HPDE6-E6E7 (cell line): ENCODE data around the gene SECISBP2.
A peak's percentile ranks its signal among the peaks of the same experiment; 100 is the strongest.
"Not testable (repeated sequence)": the region's sequence is repeated elsewhere in the genome, so short reads cannot be mapped to it uniquely, and the experiment has no call there.

Experiments
- DNase-seq: peaks from one replicate; pipeline ENCODE4 v3.0.0; 2011; ENCODE audit warnings: missing footprints; ENCODE audit errors: extremely low spot score

SECISBP2 gene

DNA sequence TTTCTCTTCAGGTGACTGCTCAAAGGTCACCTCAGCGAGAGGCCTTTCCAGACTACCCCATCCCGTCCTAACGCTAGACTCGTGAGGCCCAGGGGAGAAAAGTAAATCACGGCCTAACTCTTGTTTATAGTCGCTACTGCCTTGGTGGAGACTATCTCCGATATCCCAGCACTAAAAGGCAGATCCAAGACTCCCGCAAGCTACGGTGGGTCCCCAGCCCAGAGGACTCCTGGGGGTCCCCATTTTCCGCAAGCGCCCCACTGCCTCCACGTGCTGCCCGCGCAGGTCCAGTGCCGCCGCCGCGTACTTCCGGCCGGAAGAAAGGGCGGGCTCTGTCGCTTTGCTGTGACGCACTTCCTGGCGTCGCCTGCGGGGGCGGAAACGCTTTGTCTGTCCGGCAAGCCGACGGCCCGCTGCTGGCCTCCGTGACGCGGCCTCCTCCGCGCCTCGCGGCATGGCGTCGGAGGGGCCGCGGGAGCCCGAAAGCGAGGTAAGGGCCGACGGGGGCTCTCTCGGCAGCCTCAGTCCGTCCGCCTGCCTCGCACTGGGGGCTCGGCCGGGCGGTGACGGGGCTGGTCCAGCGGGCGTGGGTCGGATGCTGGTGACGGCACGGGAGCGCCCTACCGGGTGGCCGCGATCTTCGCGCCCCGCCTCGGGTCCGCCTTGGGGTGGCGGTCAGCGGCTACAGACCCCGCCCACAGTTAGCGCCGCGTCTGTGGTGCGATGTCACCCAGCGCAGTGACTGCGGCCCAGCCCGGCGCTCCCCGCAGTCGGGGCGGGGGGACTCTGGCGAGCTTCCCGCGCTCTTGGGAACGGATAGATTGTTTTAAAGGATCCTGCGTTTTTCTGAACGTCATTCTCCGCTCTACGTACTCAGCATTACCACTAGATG, at the start of gene SECISBP2:
SECISBP2 (plus strand) TSS at position 378 of the 892 bp plus-strand sequence; CDS start at position 455, 77 bp downstream.
- peak; percentile 79 for DNase-seq

DNA sequence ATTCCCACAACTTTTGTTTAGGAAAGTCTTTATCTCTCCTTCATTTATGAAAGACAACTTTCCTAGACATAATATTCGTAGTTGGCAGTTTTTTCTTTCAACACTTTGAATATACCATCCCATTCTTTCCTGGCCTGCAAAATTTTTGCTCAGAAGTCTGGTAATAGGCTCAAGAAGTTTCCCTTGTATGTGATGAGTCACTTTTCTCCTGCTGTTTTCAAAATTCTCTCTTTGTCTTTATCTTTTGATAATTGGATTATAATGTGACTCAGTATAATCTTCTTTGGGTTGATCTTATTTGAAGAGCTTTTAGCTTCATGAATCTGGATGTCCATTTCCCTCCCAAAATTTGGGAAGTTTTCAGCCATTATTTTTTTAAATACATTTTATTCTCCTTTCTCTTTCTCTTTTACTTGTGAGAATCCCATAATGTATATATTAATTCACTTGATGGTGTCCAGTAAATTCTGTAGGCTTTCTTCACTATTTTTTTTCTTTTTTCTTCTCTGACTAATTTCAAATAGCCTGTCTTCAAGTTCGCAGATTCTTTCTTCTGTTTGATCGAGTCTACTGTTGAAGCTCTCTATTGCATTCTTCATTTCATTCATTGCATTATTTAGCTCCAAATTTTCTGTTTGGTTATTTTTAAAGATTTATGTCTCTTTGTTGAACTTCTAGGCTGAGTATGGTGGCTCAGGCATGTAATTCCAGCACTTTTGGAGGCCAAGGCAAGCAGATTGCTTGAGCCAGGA, 44.6 kb upstream of the SECISBP2 start:
- no peak for DNase-seq

DNA sequence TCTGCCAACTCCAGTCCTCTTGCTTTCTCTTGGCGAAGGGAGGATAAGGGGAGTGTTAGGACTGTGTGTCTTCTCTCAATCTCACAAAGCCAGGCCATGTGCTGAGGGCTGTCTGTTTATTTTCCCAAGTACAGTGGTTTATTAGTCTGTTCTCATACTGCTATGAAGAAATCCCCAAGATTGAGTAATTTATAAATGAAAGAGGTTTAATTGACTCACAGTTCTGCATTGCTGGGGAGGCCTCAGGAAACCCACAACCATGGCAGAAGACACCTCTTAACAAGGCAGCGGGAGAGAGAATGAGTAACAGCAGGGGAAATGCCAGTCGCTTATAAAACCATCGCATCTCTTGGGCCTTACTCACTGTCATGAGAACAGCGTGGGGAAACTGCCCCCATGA, 43.5 kb upstream of the SECISBP2 start:
- no peak for DNase-seq

- not testable (repeated sequence) for DNase-seq
These were observed 42.3 kb upstream of the SECISBP2 start for GRCh38 chr9:89276040-89276439.

- DNase-seq: no peak
These were observed 41.3 kb upstream of the SECISBP2 start for GRCh38 chr9:89277043-89277442.

GRCh38 chr9:89277454-89277853, 40.8 kb upstream of the SECISBP2 start:
- peak; percentile 19 for DNase-seq

GRCh38 chr9:89278551-89278950, 39.7 kb upstream of the SECISBP2 start:
- DNase-seq: no peak

- DNase-seq: peak; percentile 16
These were observed 39.1 kb upstream of the SECISBP2 start for GRCh38 chr9:89278997-89279739.

DNA sequence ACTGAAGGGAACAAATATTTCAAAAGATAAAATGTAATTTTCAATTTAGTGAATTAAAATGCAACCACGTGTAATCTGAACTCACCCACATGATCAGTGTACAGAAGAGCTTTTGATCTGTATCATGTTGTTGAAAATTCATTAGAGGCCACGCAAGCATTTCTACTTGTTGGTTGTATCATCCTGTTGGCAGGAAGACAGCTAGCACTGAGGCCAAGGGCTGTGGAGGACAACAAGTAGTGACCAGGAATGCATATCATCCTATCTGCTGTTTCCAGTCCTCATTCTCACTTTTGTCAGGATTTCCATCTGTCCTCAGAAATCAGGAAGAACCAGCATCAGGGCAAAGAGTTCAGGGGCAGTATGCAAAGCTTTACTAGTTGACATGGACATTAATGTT, 37.2 kb upstream of the SECISBP2 start:
- no peak for DNase-seq

DNA sequence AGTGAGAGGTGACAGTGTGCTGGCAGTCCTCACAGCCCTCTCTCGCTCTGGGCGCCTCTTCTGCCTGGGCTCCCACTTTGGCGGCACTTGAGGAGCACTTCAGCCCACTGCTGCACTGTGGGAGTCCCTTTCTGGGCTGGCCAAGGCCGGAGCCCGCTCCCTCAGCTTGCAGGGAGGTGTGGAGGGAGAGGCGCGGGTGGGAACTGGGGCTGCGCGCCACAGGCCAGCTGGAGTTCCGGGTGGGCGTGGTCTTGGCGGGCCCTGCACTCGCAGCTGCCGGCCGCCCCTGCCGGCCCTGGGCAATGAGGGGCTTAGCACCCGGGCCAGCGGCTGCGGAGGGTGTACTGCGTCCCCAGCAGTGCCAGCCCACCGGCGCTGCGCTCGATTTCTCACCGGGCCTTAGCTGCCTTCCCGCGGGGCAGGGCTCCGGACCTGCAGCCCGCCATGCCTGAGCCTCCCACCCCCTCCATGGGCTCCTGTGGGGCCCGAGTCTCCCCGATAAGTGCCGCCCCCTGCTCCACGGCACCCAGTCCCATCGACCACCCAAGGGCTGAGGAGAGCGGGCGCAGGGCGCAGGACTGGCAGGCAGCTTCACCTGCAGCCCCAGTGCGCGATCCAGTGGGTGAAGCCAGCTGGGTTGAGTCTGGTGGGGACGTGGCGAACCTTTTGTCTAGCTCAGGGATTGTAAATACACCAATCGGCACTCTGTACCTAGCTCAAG, 35.9 kb upstream of the SECISBP2 start:
- DNase-seq: not testable (repeated sequence)

GRCh38 chr9:89284076-89284475, 34.2 kb upstream of the SECISBP2 start:
- DNase-seq: no peak

GRCh38 chr9:89291741-89292140, 26.6 kb upstream of the SECISBP2 start:
- DNase-seq: no peak

DNA sequence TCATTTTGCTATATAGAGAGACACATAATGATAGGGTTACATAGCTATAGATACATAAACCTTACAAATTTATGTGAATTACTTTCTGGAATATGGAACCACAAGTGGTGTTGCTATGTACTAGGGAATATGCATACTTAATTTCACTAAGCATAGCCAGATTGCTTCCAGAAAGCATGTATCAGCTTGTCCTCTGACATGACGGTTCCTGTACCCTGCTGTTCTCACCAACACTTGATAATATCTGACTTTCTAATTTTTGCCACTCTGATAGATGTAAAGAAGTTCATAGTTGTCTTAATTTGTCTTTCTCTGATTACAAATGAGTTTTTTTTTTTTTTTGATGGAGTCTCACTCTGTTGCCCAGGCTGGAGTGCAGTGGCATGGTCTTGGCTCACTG, 25.3 kb upstream of the SECISBP2 start:
- no peak for DNase-seq

- no peak for DNase-seq
These were observed 22.9 kb upstream of the SECISBP2 start for GRCh38 chr9:89295400-89295799.

DNA sequence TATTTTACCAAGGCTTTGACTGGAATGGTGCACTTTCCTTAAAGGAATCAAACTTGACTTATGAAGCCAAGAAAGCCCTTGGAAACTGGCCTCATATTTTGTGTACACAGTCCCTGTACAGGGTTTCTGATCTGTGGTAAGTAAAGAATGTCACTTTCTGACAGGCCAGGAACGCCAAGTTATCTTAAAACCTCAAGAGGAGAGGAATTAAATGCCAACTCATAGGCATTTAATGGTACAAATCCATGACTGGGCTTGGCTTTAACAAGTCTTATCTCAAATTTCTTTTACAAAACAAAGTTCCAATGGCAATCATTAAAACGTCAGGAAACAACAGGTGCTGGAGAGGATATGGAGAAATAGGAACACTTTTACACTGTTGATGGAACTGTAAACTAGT, 16.3 kb upstream of the SECISBP2 start:
- not testable (repeated sequence) for DNase-seq

DNA sequence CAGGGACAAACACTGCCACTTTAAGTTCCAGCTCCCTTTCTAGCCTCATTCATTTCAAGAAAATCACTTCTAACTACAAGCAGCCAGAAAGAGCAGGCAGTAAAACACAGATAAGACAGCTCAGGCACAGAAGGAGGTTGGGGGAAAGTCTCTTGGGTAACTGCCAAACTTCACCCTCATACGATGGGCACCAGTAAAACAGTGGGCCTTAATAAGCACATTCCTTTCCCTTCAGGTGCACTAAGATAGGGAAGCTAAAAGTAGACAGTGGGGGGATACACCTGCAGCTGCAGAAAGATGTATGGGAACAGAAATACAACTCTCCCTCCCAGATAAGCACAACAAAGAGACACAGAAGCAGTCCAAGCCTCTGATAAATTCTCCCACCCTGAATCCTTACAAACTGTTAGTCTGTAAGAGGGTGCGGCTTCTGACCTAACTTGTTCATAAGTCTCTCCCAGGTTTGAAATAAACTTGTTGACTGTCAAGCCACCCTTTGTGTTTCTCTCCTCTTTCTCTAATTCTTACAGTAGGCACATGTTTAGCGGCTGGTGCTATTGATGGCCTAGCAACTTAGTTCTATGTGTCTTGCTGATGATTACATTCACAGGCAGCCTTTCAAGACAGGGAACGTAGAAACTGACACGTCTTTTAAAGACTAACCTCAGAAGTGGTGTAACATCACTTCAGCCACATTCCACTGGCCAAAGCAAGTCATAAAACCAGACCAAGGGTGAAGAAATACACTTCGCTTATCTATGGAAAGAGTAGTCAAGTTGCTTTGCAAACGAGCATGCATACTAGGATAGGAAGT, 14.1 kb upstream of the SECISBP2 start:
- DNase-seq: no peak

GRCh38 chr9:89304834-89305188, 13.5 kb upstream of the SECISBP2 start:
- no peak for DNase-seq

- no peak for DNase-seq
These were observed 12.4 kb upstream of the SECISBP2 start for GRCh38 chr9:89305868-89306267.

DNA sequence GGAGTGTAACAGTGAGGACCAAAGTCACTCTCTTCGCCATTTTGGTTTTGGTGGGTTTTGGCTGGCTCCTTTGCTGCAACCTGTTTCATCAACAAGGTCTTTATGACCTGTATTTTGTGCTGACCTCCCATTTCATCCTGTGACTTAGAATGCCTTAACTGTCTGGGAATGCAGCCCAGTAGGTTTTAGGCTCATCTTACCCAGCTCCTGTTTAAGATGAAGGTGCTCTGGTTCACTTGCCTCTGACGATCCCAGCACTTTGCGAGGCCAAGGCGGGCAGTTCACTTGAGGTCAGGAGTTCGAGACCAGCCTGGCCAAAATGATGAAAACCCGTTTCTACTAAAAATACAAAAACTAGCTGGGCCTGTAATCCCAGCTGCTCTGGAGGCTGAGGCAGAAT, 9.1 kb upstream of the SECISBP2 start:
- DNase-seq: no peak

GRCh38 chr9:89309608-89310474, 8.5 kb upstream of the SECISBP2 start:
- no peak for DNase-seq
